ENCODE data around the gene ATCAY.

ATCAY gene

DNA sequence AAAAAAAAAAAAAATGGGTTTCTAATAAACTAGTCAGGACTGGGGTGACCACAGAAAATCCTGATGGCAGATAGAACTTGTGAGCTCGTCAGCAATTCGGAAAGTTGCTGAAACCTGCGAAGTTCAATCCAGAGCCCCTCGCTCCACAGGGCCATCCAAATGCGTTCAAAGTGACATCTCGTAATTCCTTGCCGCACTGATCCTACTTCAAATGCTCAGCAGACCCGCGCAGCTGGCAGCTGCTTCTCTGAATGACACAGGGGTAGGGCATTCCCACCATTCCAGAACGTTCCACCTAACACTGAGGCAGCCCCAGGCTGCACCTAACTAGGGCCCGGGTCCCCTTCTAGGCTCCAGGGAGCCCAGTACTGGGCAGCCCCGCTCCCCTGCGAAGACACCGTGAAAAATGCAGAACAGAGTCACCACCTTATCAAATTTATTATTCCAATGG, 95.2 kb downstream of the ATCAY start:
- DNase-seq = no peak

- no peak for DNase-seq
Measured at GRCh38 chr19:3976495-3977241, 96.2 kb downstream of the ATCAY start.
